Neural cell (in vitro differentiated cells): Measurements from ENCODE around the gene TMEM74B. TPM values are rescaled to one million over a fixed set of nuclear protein-coding genes. Genes with fewer than 3 reads are reported as not detected.

Experiments
- H2AFZ ChIP-seq: fragments of 200-600, 300-800 bp; sonication (generic), shearing (Covaris generic); 2 replicates; pipeline ENCODE4 v1.6.0; 2014; ENCODE audit warnings: low read depth, mild to moderate bottlenecking, antibody characterized with exemption, low read length, moderate library complexity
- H3F3A ChIP-seq: fragments of 200-600 bp; shearing (Covaris generic); 2 replicates; pipeline ENCODE4 v1.6.1; 2016; ENCODE audit warnings: mild to moderate bottlenecking, moderate library complexity, mixed read lengths, antibody characterized with exemption, low read length; ENCODE audit not compliant: insufficient read depth, poor library complexity, severe bottlenecking
- H3K27ac ChIP-seq: fragments of 200-600, 300-800 bp; sonication (generic), shearing (Covaris generic); 2 replicates; pipeline ENCODE4 v1.5.1; 2014; ENCODE audit warnings: mild to moderate bottlenecking, low read length, moderate library complexity
- H3K27me3 ChIP-seq: fragments of 300-800, 200-600 bp; sonication (generic), shearing (Covaris generic); 2 replicates; pipeline ENCODE4 v1.6.0; 2014; ENCODE audit warnings: mild to moderate bottlenecking, low read depth, low read length, moderate library complexity; ENCODE audit not compliant: insufficient read depth
- H3K36me3 ChIP-seq: fragments of 300-800, 200-600 bp; sonication (generic), shearing (Covaris generic); 2 replicates; pipeline ENCODE4 v1.5.1; 2014; ENCODE audit warnings: mild to moderate bottlenecking, antibody characterized with exemption, low read length, moderate library complexity; ENCODE audit not compliant: insufficient read depth
- H3K4me2 ChIP-seq: fragments of 300-800, 200-600 bp; sonication (generic), shearing (Covaris generic); 2 replicates; pipeline ENCODE4 v1.6.0; 2014; ENCODE audit warnings: mild to moderate bottlenecking, low read length
- H3K4me3 ChIP-seq: fragments of 300-800, 200-600 bp; sonication (generic), shearing (Covaris generic); 2 replicates; pipeline ENCODE4 v1.5.1; 2014; ENCODE audit warnings: mild to moderate bottlenecking, low read length, moderate library complexity
- H3K79me2 ChIP-seq: fragments of 200-600 bp; shearing (Covaris generic); replicated peaks from 2 replicates; pipeline ENCODE4 v1.6.0; 2014; ENCODE audit warnings: mild to moderate bottlenecking, low read length, moderate library complexity; ENCODE audit not compliant: insufficient read depth
- H3K9ac ChIP-seq: fragments of 300-800, 200-600 bp; sonication (generic), shearing (Covaris generic); 2 replicates; pipeline ENCODE4 v1.6.1; 2016; ENCODE audit warnings: mild to moderate bottlenecking, low read length, mixed read lengths
- H3K9me2 ChIP-seq: fragments of 200-600 bp; shearing (Covaris generic); 2 replicates; pipeline ENCODE4 v1.6.1; 2016; ENCODE audit warnings: mild to moderate bottlenecking, low read length, mixed read lengths; ENCODE audit not compliant: insufficient read depth
- H3K9me3 ChIP-seq: fragments of 200-600, 300-800 bp; sonication (generic), shearing (Covaris generic); 2 replicates; pipeline ENCODE4 v1.6.1; 2016; ENCODE audit warnings: mild to moderate bottlenecking, mixed run types, low read length, moderate library complexity, mixed read lengths
- H4K20me1 ChIP-seq: fragments of 200-600 bp; shearing (Covaris generic); 2 replicates; pipeline ENCODE4 v1.6.1; 2016; ENCODE audit warnings: mild to moderate bottlenecking, mixed run types; ENCODE audit not compliant: insufficient read depth
- CTCF ChIP-seq: fragments of 450-650 bp; IDR thresholded peaks from 2 replicates; pipeline ENCODE4 v1.5.1; 2014; ENCODE audit warnings: antibody characterized with exemption, mild to moderate bottlenecking, moderate library complexity; ENCODE audit not compliant: poor library complexity, severe bottlenecking
- EP300 ChIP-seq: fragments of 450-650 bp; conservative IDR thresholded peaks from 2 replicates; pipeline ENCODE4 v1.6.1; 2014; ENCODE audit warnings: antibody characterized with exemption, mild to moderate bottlenecking, moderate library complexity; ENCODE audit not compliant: poor library complexity, severe bottlenecking
- EZH2 ChIP-seq: fragments of 200-600, 300-800 bp; shearing (Covaris generic), sonication (generic); IDR thresholded peaks from 2 replicates; pipeline ENCODE4 v1.6.1; 2014; ENCODE audit warnings: antibody characterized with exemption, low read length, borderline replicate concordance, mild to moderate bottlenecking; ENCODE audit not compliant: insufficient read depth, poor library complexity, severe bottlenecking
- MXI1 ChIP-seq: fragments of 450-650 bp; conservative IDR thresholded peaks from 2 replicates; pipeline ENCODE4 v1.6.1; 2014; ENCODE audit warnings: antibody characterized with exemption, mild to moderate bottlenecking; ENCODE audit not compliant: poor library complexity, severe bottlenecking
- POLR2AphosphoS5 ChIP-seq: IDR thresholded peaks from 2 replicates; pipeline ENCODE4 v1.6.1; 2012
- RAD21 ChIP-seq: fragments of 450-650 bp; conservative IDR thresholded peaks from 2 replicates; pipeline ENCODE4 v1.6.1; 2014; ENCODE audit warnings: antibody characterized with exemption, mild to moderate bottlenecking, moderate library complexity
- REST ChIP-seq: IDR thresholded peaks from 2 replicates; pipeline ENCODE4 v1.6.1; 2012; ENCODE audit warnings: borderline replicate concordance
- SMC3 ChIP-seq: fragments of 450-650 bp; conservative IDR thresholded peaks from 2 replicates; pipeline ENCODE4 v1.6.1; 2014; ENCODE audit warnings: antibody characterized with exemption, mild to moderate bottlenecking, moderate library complexity; ENCODE audit not compliant: poor library complexity
- TAF1 ChIP-seq: IDR thresholded peaks from 2 replicates; pipeline ENCODE4 v1.6.1; 2012; ENCODE audit warnings: low read depth
- polyA plus RNA-seq: library from polyadenylated mRNA; depleted of rRNA; stranded (reverse); fragments of >200 nt; gene quantifications from 2 replicates; pipeline ENCODE4 v1.2.3, GENCODE V29; 2014

The TMEM74B gene
- polyA plus RNA-seq, 1 donor from 2014 or later = 155 TPM

DNA sequence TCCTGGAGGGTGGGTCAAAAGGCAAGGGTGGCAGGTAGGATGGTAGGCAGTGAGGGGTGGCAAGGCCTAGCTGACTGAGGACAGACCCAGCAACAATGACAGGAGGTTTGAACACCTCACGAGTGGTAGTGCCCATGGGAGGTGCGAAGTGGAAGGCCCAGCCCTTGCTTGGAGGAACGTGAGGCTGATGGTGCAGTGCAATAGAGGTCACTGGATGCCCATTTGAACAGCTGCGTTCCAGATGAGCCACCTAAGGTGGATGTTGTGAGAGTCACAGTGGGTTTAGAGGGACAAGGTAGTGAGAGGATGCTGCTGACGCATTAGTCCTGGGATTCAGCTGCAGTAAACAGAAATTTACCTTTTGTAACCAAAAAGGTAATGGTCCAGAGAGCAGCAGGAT lies 15.6 kb downstream of the TMEM74B start:
- no peaks in the 10 kb centered on the region for H3K79me2 ChIP-seq
- no peaks in the 10 kb centered on the region for H3K36me3 ChIP-seq
- H3F3A ChIP-seq = no peaks in the 10 kb centered on the region
- TF ChIP-seq RAD21 (no peak), TAF1 (no peak), MXI1 (no peak)
- H3K27ac ChIP-seq = no peak overlapping the region
- H3K27me3 ChIP-seq = no peaks in the 10 kb centered on the region
- H3K9me3 ChIP-seq = no peaks in the 10 kb centered on the region
- H2AFZ ChIP-seq = no peak overlapping the region
- no peak overlapping the region for H3K9ac ChIP-seq
- no peaks in the 10 kb centered on the region for H4K20me1 ChIP-seq
- H3K4me3 ChIP-seq = no peak overlapping the region
- no peaks in the 10 kb centered on the region for H3K9me2 ChIP-seq
- no peak overlapping the region for H3K4me2 ChIP-seq

GRCh38 chr20:1166948-1167720 lies 17.6 kb downstream of the TMEM74B start:
- Histone ChIP-seq H3K36me3 (peaks cover 5% of the 10 kb centered on the region), H3K9ac (no peak overlapping the region), H3K9me3 (no peaks in the 10 kb centered on the region)

More at GRCh38 chr20:1166948-1167720, 17.6 kb downstream of the TMEM74B start:
- H2AFZ ChIP-seq = no peak overlapping the region
- TF ChIP-seq TAF1 = no peak
- TF ChIP-seq EZH2 = no peak
- TF ChIP-seq SMC3 = no peak
- TF ChIP-seq EP300 = no peak
- no peak for TF ChIP-seq RAD21
- TF ChIP-seq POLR2AphosphoS5 = no peak
- no peak for TF ChIP-seq MXI1
- TF ChIP-seq REST = no peak
- no peak for TF ChIP-seq CTCF
- no peak overlapping the region for H3K27ac ChIP-seq
- no peak overlapping the region for H3K4me3 ChIP-seq
- no peaks in the 10 kb centered on the region for H4K20me1 ChIP-seq
- H3K4me2 ChIP-seq = no peak overlapping the region
- H3K27me3 ChIP-seq = no peaks in the 10 kb centered on the region
- no peaks in the 10 kb centered on the region for H3F3A ChIP-seq
- H3K9me2 ChIP-seq = no peaks in the 10 kb centered on the region
- H3K79me2 ChIP-seq = no peaks in the 10 kb centered on the region
